Measurements from ENCODE around the gene BEST3.

- TF ChIP-seq YY1 (IDR thresholded peaks at IDR 0.05; ENCODE audit: insufficient read depth, insufficient read length) (no peak), SUZ12 (IDR thresholded peaks at IDR 0.05; ENCODE audit: extremely low read depth, insufficient read depth, insufficient read length) (no peak), ZNF274 (IDR thresholded peaks at IDR 0.05; ENCODE audit: low read depth, low read length) (no peak)
These were observed 39.5 kb upstream of the BEST3 start, which contains the start of gene RAB3IP for GRCh38 chr12:69738351-69739286.

Measured in NT2/D1 (cell line).